Thoracic aorta (tissue), 2 donors: ENCODE results near the gene PTGIS. TPM values are rescaled to one million over a fixed set of nuclear protein-coding genes. Genes with fewer than 3 reads are reported as not detected.

Experiments used
- ATAC-seq: fragments of 150-250 bp; one replicate; pipeline ENCODE4 v1.8.0; 2017; ENCODE audit warnings: low read depth; ENCODE audit not compliant: insufficient number of reproducible peaks, low FRiP score
- DNase-seq: peaks from one replicate; pipeline ENCODE4 v3.0.0-alpha.2; 2020; ENCODE audit warnings: low spot score
- H3K27ac ChIP-seq, 2 donors: fragments of 200-600 bp; sonication (generic); 1 replicate in 1 of 2; 2 replicates in 1 of 2; pipeline ENCODE4 v1.5.1; 2016; ENCODE audit warnings: mild to moderate bottlenecking in 2 of 2, moderate library complexity in 2 of 2
- H3K27me3 ChIP-seq: fragments of 200-600 bp; sonication (generic); replicated peaks from 2 replicates; pipeline ENCODE4 v1.6.0; 2016; ENCODE audit warnings: mild to moderate bottlenecking; ENCODE audit not compliant: insufficient read depth
- H3K36me3 ChIP-seq: fragments of 200-600 bp; sonication (generic); one replicate; pipeline ENCODE4 v1.5.1; 2016
- H3K4me1 ChIP-seq, 2 donors: fragments of 200-600 bp; sonication (generic); 1 replicate in 1 of 2; 2 replicates in 1 of 2; pipeline versions ENCODE4 v1.5.1 to v1.6.0; 2016; ENCODE audit warnings: low read depth in 2 of 2, mild to moderate bottlenecking in 1 of 2; ENCODE audit not compliant: control insufficient read depth in 1 of 2
- H3K4me3 ChIP-seq: fragments of 200-600 bp; sonication (generic); 2 replicates; pipeline ENCODE4 v1.5.1; 2016; ENCODE audit warnings: mild to moderate bottlenecking
- H3K9me3 ChIP-seq: fragments of 200-600 bp; sonication (generic); 2 replicates; pipeline ENCODE4 v1.5.1; 2016
- total RNA-seq, 2 donors: library from RNA; depleted of rRNA; stranded (reverse); fragments of >200 nt; gene quantifications; one replicate each; pipeline versions ENCODE4 v1.1.0 to v1.2.3, GENCODE V29; 2016
- TF ChIP-seq, protein P1 (sequence below): fragments of 200-600 bp; sonication (generic); IDR thresholded peaks from one replicate; pipeline ENCODE4 v1.5.1; 2019; ENCODE audit warnings: antibody characterized with exemption

Gene PTGIS
- total RNA-seq, 2 donors from 2014 or later: 397 to 465 TPM

- Histone ChIP-seq H3K4me1 (peaks cover 32 to 92% of the 10 kb centered on the region in 2 donors), H3K36me3 (no peaks in the 10 kb centered on the region), H3K27me3 (no peaks in the 10 kb centered on the region)
Measured at GRCh38 chr20:49589747-49590146, 21.8 kb upstream of the PTGIS start.

DNA sequence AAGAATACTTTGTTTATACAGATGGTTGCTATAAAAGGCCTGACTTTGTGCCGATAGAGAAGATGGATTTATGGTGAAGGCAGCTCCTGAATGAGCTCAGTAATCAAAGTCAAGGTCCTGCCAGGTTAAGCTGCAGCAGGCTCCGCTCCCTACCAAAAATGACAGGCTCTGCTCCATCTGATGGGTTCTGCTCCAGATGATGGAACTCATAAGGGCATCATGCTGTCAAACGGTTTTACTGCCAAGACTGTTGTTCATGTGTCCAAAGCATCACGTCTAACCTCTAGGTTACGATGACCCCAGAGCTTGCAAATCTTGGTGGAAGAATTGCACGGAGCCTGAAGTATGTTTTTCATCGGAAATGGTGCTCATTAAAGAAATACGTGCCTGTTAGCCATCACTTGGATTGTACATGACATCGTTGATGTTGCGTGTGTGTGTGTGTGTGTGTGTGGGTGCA is 19.2 kb upstream of the PTGIS start:
- Histone ChIP-seq H3K4me3 (no peak overlapping the region), H3K27ac (peak overlapping the region; percentile 91 to 94), H3K27me3 (no peaks in the 10 kb centered on the region), H3K9me3 (peaks cover 3% of the 10 kb centered on the region), H3K36me3 (no peaks in the 10 kb centered on the region), H3K4me1 (peaks cover 47 to 89% of the 10 kb centered on the region in 2 donors)
- ATAC-seq (no peak), DNase-seq (no peak)
- TF ChIP-seq, protein P1, sequence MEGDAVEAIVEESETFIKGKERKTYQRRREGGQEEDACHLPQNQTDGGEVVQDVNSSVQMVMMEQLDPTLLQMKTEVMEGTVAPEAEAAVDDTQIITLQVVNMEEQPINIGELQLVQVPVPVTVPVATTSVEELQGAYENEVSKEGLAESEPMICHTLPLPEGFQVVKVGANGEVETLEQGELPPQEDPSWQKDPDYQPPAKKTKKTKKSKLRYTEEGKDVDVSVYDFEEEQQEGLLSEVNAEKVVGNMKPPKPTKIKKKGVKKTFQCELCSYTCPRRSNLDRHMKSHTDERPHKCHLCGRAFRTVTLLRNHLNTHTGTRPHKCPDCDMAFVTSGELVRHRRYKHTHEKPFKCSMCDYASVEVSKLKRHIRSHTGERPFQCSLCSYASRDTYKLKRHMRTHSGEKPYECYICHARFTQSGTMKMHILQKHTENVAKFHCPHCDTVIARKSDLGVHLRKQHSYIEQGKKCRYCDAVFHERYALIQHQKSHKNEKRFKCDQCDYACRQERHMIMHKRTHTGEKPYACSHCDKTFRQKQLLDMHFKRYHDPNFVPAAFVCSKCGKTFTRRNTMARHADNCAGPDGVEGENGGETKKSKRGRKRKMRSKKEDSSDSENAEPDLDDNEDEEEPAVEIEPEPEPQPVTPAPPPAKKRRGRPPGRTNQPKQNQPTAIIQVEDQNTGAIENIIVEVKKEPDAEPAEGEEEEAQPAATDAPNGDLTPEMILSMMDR: no peak

More at GRCh38 chr20:49589747-49590146, 21.8 kb upstream of the PTGIS start:
- no peak for ATAC-seq
- no peaks in the 10 kb centered on the region for H3K9me3 ChIP-seq
- TF ChIP-seq, protein P1: no peak
- H3K4me3 ChIP-seq: no peak overlapping the region
- H3K27ac ChIP-seq: peak overlapping the region; percentile 91 to 94
- no peak for DNase-seq

- Histone ChIP-seq H3K27ac (peak overlapping the region; percentile 91 to 94), H3K9me3 (peaks cover 3% of the 10 kb centered on the region), H3K4me3 (no peak overlapping the region), H3K36me3 (no peaks in the 10 kb centered on the region), H3K27me3 (no peaks in the 10 kb centered on the region), H3K4me1 (peaks cover 47 to 92% of the 10 kb centered on the region in 2 donors)
- no peak for ATAC-seq
- DNase-seq: no peak
- TF ChIP-seq, protein P1: no peak
Measured at GRCh38 chr20:49585585-49586245, 17.8 kb upstream of the PTGIS start.

DNA sequence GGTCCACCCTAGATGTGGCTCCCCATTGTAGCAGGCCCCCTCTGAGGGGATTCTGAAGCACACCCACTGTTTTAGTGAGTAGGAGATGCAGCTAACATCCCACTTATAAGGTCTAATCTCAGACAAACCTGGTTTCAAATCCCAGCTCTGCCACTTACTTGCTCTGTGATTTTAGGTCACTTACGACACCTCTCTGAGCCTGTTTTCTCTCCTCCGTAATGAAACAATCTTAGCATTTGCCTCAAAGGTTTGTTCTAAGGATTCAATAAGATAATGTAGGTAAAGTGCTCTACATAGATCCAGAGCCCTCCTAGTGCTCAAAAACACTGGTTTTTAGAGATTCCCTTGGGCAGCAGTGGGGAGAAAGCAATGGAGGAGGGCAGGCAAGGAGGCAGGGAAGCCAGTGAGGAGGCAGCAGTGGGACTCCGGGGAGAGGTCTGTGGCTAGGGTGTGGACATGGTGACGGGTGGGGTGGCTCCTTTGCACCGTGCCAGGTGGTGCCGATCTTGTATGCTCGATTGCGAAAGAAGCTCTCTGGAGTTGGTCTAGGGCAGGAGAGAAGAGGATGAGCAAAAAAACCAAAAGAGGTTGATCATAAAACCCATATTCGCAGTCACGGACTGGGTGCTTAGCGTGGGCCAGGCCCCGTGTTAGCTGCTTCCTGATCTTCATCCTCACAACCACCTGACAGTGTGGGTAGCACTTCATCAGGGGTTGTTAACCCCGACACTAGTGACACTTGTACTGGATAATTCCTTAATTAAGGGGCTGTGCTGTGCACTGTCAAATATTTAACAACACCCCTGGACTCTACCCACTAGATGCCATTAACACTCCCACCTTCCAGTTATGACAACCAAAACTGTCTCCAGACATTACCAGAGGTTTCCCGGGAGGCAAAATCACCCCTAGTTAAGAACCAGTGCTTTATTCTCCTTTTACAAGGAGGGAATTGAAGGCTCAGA is 16.8 kb upstream of the PTGIS start:
- Histone ChIP-seq H3K27me3 (no peaks in the 10 kb centered on the region), H3K4me1 (peaks cover 55 to 92% of the 10 kb centered on the region in 2 donors), H3K36me3 (no peaks in the 10 kb centered on the region), H3K9me3 (peaks cover 3% of the 10 kb centered on the region), H3K27ac (peak overlapping the region; percentile 91 to 94), H3K4me3 (no peak overlapping the region)
- TF ChIP-seq, protein P1: no peak
- no peak for ATAC-seq
- no peak for DNase-seq
